ENCODE data around the gene HMCN2.

HMCN2 gene

GRCh38 chr9:130383350-130383715 lies 117.8 kb downstream of the HMCN2 start:
- Histone ChIP-seq H3K27ac (ENCODE audit: low read length) (no peak overlapping the region), H3K9ac (ENCODE audit: low read length in 2 of 2) (no peak overlapping the region), H3K9me3 (ENCODE audit: control insufficient read depth in 2 of 2, low read length in 2 of 2) (no peaks in the 10 kb centered on the region), H3K27me3 (ENCODE audit: control insufficient read depth in 1 of 2, insufficient read depth in 2 of 2, low read length in 2 of 2) (no peaks in the 10 kb centered on the region), H3K36me3 (ENCODE audit: control insufficient read depth in 2 of 2, insufficient read depth in 2 of 2, low read length in 2 of 2) (peaks cover 2 to 5% of the 10 kb centered on the region in 2 donors), H3K4me3 (ENCODE audit: low read length in 2 of 2) (no peak overlapping the region), H3K4me1 (ENCODE audit: control insufficient read depth, insufficient read depth, low read length) (no peaks in the 10 kb centered on the region)

GRCh38 chr9:130383979-130384676 lies 118.6 kb downstream of the HMCN2 start:
- Histone ChIP-seq H3K27ac (ENCODE audit: low read length) (no peak overlapping the region), H3K9ac (ENCODE audit: low read length in 2 of 2) (no peak overlapping the region), H3K36me3 (ENCODE audit: control insufficient read depth in 2 of 2, insufficient read depth in 2 of 2, low read length in 2 of 2) (peaks cover 3 to 5% of the 10 kb centered on the region in 2 donors), H3K4me1 (ENCODE audit: control insufficient read depth, insufficient read depth, low read length) (no peaks in the 10 kb centered on the region), H3K4me3 (ENCODE audit: low read length in 2 of 2) (no peak overlapping the region), H3K9me3 (ENCODE audit: control insufficient read depth in 2 of 2, low read length in 2 of 2) (no peaks in the 10 kb centered on the region), H3K27me3 (ENCODE audit: control insufficient read depth in 1 of 2, insufficient read depth in 2 of 2, low read length in 2 of 2) (no peaks in the 10 kb centered on the region)

- H3K4me1 ChIP-seq (ENCODE audit: control insufficient read depth, insufficient read depth, low read length), result no peaks in the 10 kb centered on the region
- no peak overlapping the region for H3K27ac ChIP-seq (ENCODE audit: low read length)
- no peaks in the 10 kb centered on the region for H3K9me3 ChIP-seq (ENCODE audit: control insufficient read depth in 2 of 2, low read length in 2 of 2)
- no peak overlapping the region for H3K9ac ChIP-seq (ENCODE audit: low read length in 2 of 2)
- no peak overlapping the region for H3K4me3 ChIP-seq (ENCODE audit: low read length in 2 of 2)
- no peaks in the 10 kb centered on the region for H3K27me3 ChIP-seq (ENCODE audit: control insufficient read depth in 1 of 2, insufficient read depth in 2 of 2, low read length in 2 of 2)
- peaks cover 4 to 5% of the 10 kb centered on the region in 2 donors for H3K36me3 ChIP-seq (ENCODE audit: control insufficient read depth in 2 of 2, insufficient read depth in 2 of 2, low read length in 2 of 2)
Observed at GRCh38 chr9:130385257-130385656, 119.7 kb downstream of the HMCN2 start.

- H3K4me3 ChIP-seq (ENCODE audit: low read length in 2 of 2), result no peak overlapping the region
- no peak overlapping the region for H3K27ac ChIP-seq (ENCODE audit: low read length)
- H3K27me3 ChIP-seq (ENCODE audit: control insufficient read depth in 1 of 2, insufficient read depth in 2 of 2, low read length in 2 of 2), result no peaks in the 10 kb centered on the region
- no peaks in the 10 kb centered on the region for H3K9me3 ChIP-seq (ENCODE audit: control insufficient read depth in 2 of 2, low read length in 2 of 2)
- H3K4me1 ChIP-seq (ENCODE audit: control insufficient read depth, insufficient read depth, low read length), result no peaks in the 10 kb centered on the region
- H3K9ac ChIP-seq (ENCODE audit: low read length in 2 of 2), result no peak overlapping the region
- H3K36me3 ChIP-seq (ENCODE audit: control insufficient read depth in 2 of 2, insufficient read depth in 2 of 2, low read length in 2 of 2), result peaks cover 5 to 9% of the 10 kb centered on the region in 2 donors
Observed at GRCh38 chr9:130387398-130387797, 121.8 kb downstream of the HMCN2 start.

GRCh38 chr9:130387905-130388304 lies 122.3 kb downstream of the HMCN2 start:
- H3K36me3 ChIP-seq (ENCODE audit: control insufficient read depth in 2 of 2, insufficient read depth in 2 of 2, low read length in 2 of 2), result peaks cover 5 to 9% of the 10 kb centered on the region in 2 donors

GRCh38 chr9:130390390-130390789 lies 124.8 kb downstream of the HMCN2 start:
- no peak overlapping the region for H3K27ac ChIP-seq (ENCODE audit: low read length)
- H3K9me3 ChIP-seq (ENCODE audit: control insufficient read depth in 2 of 2, low read length in 2 of 2), result no peaks in the 10 kb centered on the region
- H3K4me3 ChIP-seq (ENCODE audit: low read length in 2 of 2), result no peak overlapping the region
- no peak overlapping the region for H3K9ac ChIP-seq (ENCODE audit: low read length in 2 of 2)
- peaks cover 5 to 12% of the 10 kb centered on the region in 2 donors for H3K36me3 ChIP-seq (ENCODE audit: control insufficient read depth in 2 of 2, insufficient read depth in 2 of 2, low read length in 2 of 2)
- H3K4me1 ChIP-seq (ENCODE audit: control insufficient read depth, insufficient read depth, low read length), result no peaks in the 10 kb centered on the region
- no peaks in the 10 kb centered on the region for H3K27me3 ChIP-seq (ENCODE audit: control insufficient read depth in 1 of 2, insufficient read depth in 2 of 2, low read length in 2 of 2)

More at GRCh38 chr9:130387905-130388304, 122.3 kb downstream of the HMCN2 start:
- no peak overlapping the region for H3K4me3 ChIP-seq (ENCODE audit: low read length in 2 of 2)
- H3K27ac ChIP-seq (ENCODE audit: low read length), result no peak overlapping the region
- no peaks in the 10 kb centered on the region for H3K9me3 ChIP-seq (ENCODE audit: control insufficient read depth in 2 of 2, low read length in 2 of 2)
- no peaks in the 10 kb centered on the region for H3K27me3 ChIP-seq (ENCODE audit: control insufficient read depth in 1 of 2, insufficient read depth in 2 of 2, low read length in 2 of 2)
- no peaks in the 10 kb centered on the region for H3K4me1 ChIP-seq (ENCODE audit: control insufficient read depth, insufficient read depth, low read length)
- no peak overlapping the region for H3K9ac ChIP-seq (ENCODE audit: low read length in 2 of 2)

GRCh38 chr9:130390986-130391385 lies 125.4 kb downstream of the HMCN2 start:
- H3K27ac ChIP-seq (ENCODE audit: low read length), result no peak overlapping the region
- no peak overlapping the region for H3K4me3 ChIP-seq (ENCODE audit: low read length in 2 of 2)
- no peaks in the 10 kb centered on the region for H3K27me3 ChIP-seq (ENCODE audit: control insufficient read depth in 1 of 2, insufficient read depth in 2 of 2, low read length in 2 of 2)
- peaks cover 5 to 14% of the 10 kb centered on the region in 2 donors for H3K36me3 ChIP-seq (ENCODE audit: control insufficient read depth in 2 of 2, insufficient read depth in 2 of 2, low read length in 2 of 2)
- no peaks in the 10 kb centered on the region for H3K4me1 ChIP-seq (ENCODE audit: control insufficient read depth, insufficient read depth, low read length)
- no peak overlapping the region for H3K9ac ChIP-seq (ENCODE audit: low read length in 2 of 2)
- no peaks in the 10 kb centered on the region for H3K9me3 ChIP-seq (ENCODE audit: control insufficient read depth in 2 of 2, low read length in 2 of 2)

- H3K27ac ChIP-seq (ENCODE audit: low read length), result no peak overlapping the region
- no peaks in the 10 kb centered on the region for H3K9me3 ChIP-seq (ENCODE audit: control insufficient read depth in 2 of 2, low read length in 2 of 2)
- H3K9ac ChIP-seq (ENCODE audit: low read length in 2 of 2), result no peak overlapping the region
- H3K4me3 ChIP-seq (ENCODE audit: low read length in 2 of 2), result no peak overlapping the region
- no peaks in the 10 kb centered on the region for H3K4me1 ChIP-seq (ENCODE audit: control insufficient read depth, insufficient read depth, low read length)
- no peaks in the 10 kb centered on the region for H3K27me3 ChIP-seq (ENCODE audit: control insufficient read depth in 1 of 2, insufficient read depth in 2 of 2, low read length in 2 of 2)
- peaks cover under 1 to 13% of the 10 kb centered on the region in 2 donors for H3K36me3 ChIP-seq (ENCODE audit: control insufficient read depth in 2 of 2, insufficient read depth in 2 of 2, low read length in 2 of 2)
Observed at GRCh38 chr9:130391866-130392265, 126.3 kb downstream of the HMCN2 start.

- Histone ChIP-seq H3K4me3 (ENCODE audit: low read length in 2 of 2) (no peak overlapping the region), H3K9ac (ENCODE audit: low read length in 2 of 2) (no peak overlapping the region), H3K27ac (ENCODE audit: low read length) (no peak overlapping the region), H3K4me1 (ENCODE audit: control insufficient read depth, insufficient read depth, low read length) (no peaks in the 10 kb centered on the region), H3K27me3 (ENCODE audit: control insufficient read depth in 1 of 2, insufficient read depth in 2 of 2, low read length in 2 of 2) (no peaks in the 10 kb centered on the region), H3K36me3 (ENCODE audit: control insufficient read depth in 2 of 2, insufficient read depth in 2 of 2, low read length in 2 of 2) (peaks cover 5 to 14% of the 10 kb centered on the region in 2 donors), H3K9me3 (ENCODE audit: control insufficient read depth in 2 of 2, low read length in 2 of 2) (no peaks in the 10 kb centered on the region)
Observed at GRCh38 chr9:130393681-130394071, 128.1 kb downstream of the HMCN2 start.

- Histone ChIP-seq H3K36me3 (ENCODE audit: control insufficient read depth in 2 of 2, insufficient read depth in 2 of 2, low read length in 2 of 2) (peaks cover 5 to 11% of the 10 kb centered on the region in 2 donors), H3K4me1 (ENCODE audit: control insufficient read depth, insufficient read depth, low read length) (no peaks in the 10 kb centered on the region), H3K27ac (ENCODE audit: low read length) (no peak overlapping the region), H3K27me3 (ENCODE audit: control insufficient read depth in 1 of 2, insufficient read depth in 2 of 2, low read length in 2 of 2) (no peaks in the 10 kb centered on the region), H3K9me3 (ENCODE audit: control insufficient read depth in 2 of 2, low read length in 2 of 2) (no peaks in the 10 kb centered on the region), H3K4me3 (ENCODE audit: low read length in 2 of 2) (no peak overlapping the region), H3K9ac (ENCODE audit: low read length in 2 of 2) (no peak overlapping the region)
Observed at GRCh38 chr9:130394320-130394719, 128.8 kb downstream of the HMCN2 start.

GRCh38 chr9:130394814-130395470 lies 129.4 kb downstream of the HMCN2 start:
- Histone ChIP-seq H3K4me1 (ENCODE audit: control insufficient read depth, insufficient read depth, low read length) (no peaks in the 10 kb centered on the region), H3K9ac (ENCODE audit: low read length in 2 of 2) (no peak overlapping the region), H3K9me3 (ENCODE audit: control insufficient read depth in 2 of 2, low read length in 2 of 2) (no peaks in the 10 kb centered on the region), H3K4me3 (ENCODE audit: low read length in 2 of 2) (no peak overlapping the region), H3K27me3 (ENCODE audit: control insufficient read depth in 1 of 2, insufficient read depth in 2 of 2, low read length in 2 of 2) (no peaks in the 10 kb centered on the region), H3K36me3 (ENCODE audit: control insufficient read depth in 2 of 2, insufficient read depth in 2 of 2, low read length in 2 of 2) (peaks cover 5 to 11% of the 10 kb centered on the region in 2 donors), H3K27ac (ENCODE audit: low read length) (no peak overlapping the region)
